GM23338 (cell line): Measurements from ENCODE around the gene SFXN5. TPM values are rescaled to one million over a fixed set of nuclear protein-coding genes. Genes with fewer than 3 reads are reported as not detected.

ENCODE experiments used
- ATAC-seq: fragments of 200-7000 bp; cut with Tn5 transposase; 3 replicates; pipeline ENCODE4 v1.9.1; 2020
- DNase-seq: peaks from one replicate; pipeline ENCODE4 v3.0.0-alpha.2; 2015; ENCODE audit warnings: low spot score
- H2AFZ ChIP-seq: fragments of 200-600 bp; sonication (generic); 2 replicates; pipeline ENCODE4 v1.8.0; 2016; ENCODE audit warnings: antibody characterized with exemption, mild to moderate bottlenecking, moderate library complexity
- H3F3A ChIP-seq: fragments of 200-600 bp; sonication (generic); replicated peaks from 2 replicates; pipeline ENCODE4 v1.8.0; 2017; ENCODE audit warnings: antibody characterized with exemption, mixed run types, low read depth
- H3K27ac ChIP-seq: fragments of 200-600 bp; sonication (generic); 2 replicates; pipeline ENCODE4 v1.6.1; 2016; ENCODE audit warnings: low read depth
- H3K27me3 ChIP-seq: fragments of 200-600 bp; sonication (generic); 2 replicates; pipeline ENCODE4 v1.8.0; 2016; ENCODE audit warnings: mild to moderate bottlenecking, mixed run types, moderate library complexity; ENCODE audit not compliant: insufficient read depth
- H3K36me3 ChIP-seq: fragments of 200-600 bp; sonication (generic); 2 replicates; pipeline ENCODE4 v1.8.0; 2016; ENCODE audit warnings: mild to moderate bottlenecking; ENCODE audit not compliant: insufficient read depth
- H3K4me1 ChIP-seq: fragments of 200-600 bp; sonication (generic); 2 replicates; pipeline ENCODE4 v1.8.0; 2016; ENCODE audit warnings: mild to moderate bottlenecking, moderate library complexity; ENCODE audit not compliant: insufficient read depth
- H3K4me2 ChIP-seq: fragments of 200-600 bp; sonication (generic); 2 replicates; pipeline ENCODE4 v1.7.1; 2017; ENCODE audit warnings: mixed run types
- H3K4me3 ChIP-seq: fragments of 200-600 bp; sonication (generic); 2 replicates; pipeline ENCODE4 v1.6.1; 2016; ENCODE audit warnings: mixed run types
- H3K79me2 ChIP-seq: fragments of 200-600 bp; sonication (generic); replicated peaks from 2 replicates; pipeline ENCODE4 v1.8.0; 2017; ENCODE audit warnings: mild to moderate bottlenecking; ENCODE audit not compliant: insufficient read depth
- H3K9me2 ChIP-seq: fragments of 200-600 bp; sonication (generic); 2 replicates; pipeline ENCODE4 v1.8.0; 2017; ENCODE audit not compliant: insufficient read depth
- H4K20me1 ChIP-seq: fragments of 200-600 bp; sonication (generic); replicated peaks from 2 replicates; pipeline ENCODE4 v1.8.0; 2017; ENCODE audit warnings: mild to moderate bottlenecking; ENCODE audit not compliant: insufficient read depth
- H3K27ac Mint-ChIP-seq: 2 replicates; pipeline ENCODE4 v1.8.0; 2020; ENCODE audit warnings: inconsistent platforms, mild to moderate bottlenecking, moderate library complexity, mixed read lengths
- H3K27me3 Mint-ChIP-seq: 3 replicates; pipeline ENCODE4 v1.8.0; 2022; ENCODE audit warnings: low read depth, mild to moderate bottlenecking, moderate library complexity, mixed read lengths, inconsistent platforms; ENCODE audit not compliant: insufficient read depth, poor library complexity
- H3K36me3 Mint-ChIP-seq: 3 replicates; pipeline ENCODE4 v1.8.0; 2021; ENCODE audit warnings: low read depth, mild to moderate bottlenecking, inconsistent platforms, moderate library complexity, mixed read lengths
- H3K4me1 Mint-ChIP-seq: 3 replicates; pipeline ENCODE4 v1.8.0; 2020; ENCODE audit warnings: mild to moderate bottlenecking, inconsistent platforms, mixed read lengths
- H3K4me3 Mint-ChIP-seq: 3 replicates; pipeline ENCODE4 v1.8.0; 2021; ENCODE audit warnings: moderate library complexity, mild to moderate bottlenecking, inconsistent platforms, mixed read lengths
- H3K9me3 Mint-ChIP-seq: 3 replicates; pipeline ENCODE4 v1.8.0; 2020; ENCODE audit warnings: moderate library complexity, mild to moderate bottlenecking, inconsistent platforms, mixed read lengths
- EZH2 ChIP-seq: fragments of 200-600 bp; sonication (generic); IDR thresholded peaks from one replicate; pipeline ENCODE4 v1.8.0; 2017; ENCODE audit warnings: antibody characterized with exemption, mild to moderate bottlenecking, low read depth; ENCODE audit not compliant: unreplicated experiment
- EZH2phosphoT487 ChIP-seq: fragments of 200-600 bp; sonication (generic); IDR thresholded peaks from one replicate; pipeline ENCODE4 v1.8.1; 2018; ENCODE audit warnings: antibody characterized with exemption; ENCODE audit not compliant: unreplicated experiment
- JUNB ChIP-seq: IDR thresholded peaks from one replicate; pipeline ENCODE4 v1.6.1; 2016; ENCODE audit warnings: antibody characterized with exemption; ENCODE audit not compliant: unreplicated experiment
- NANOG ChIP-seq: IDR thresholded peaks from 2 replicates; pipeline ENCODE4 v1.6.1; 2016; ENCODE audit warnings: antibody characterized with exemption, borderline replicate concordance
- POLR2AphosphoS5 ChIP-seq: IDR thresholded peaks from 2 replicates; pipeline ENCODE4 v1.6.1; 2016; ENCODE audit warnings: antibody characterized with exemption, low read depth
- STAT1 ChIP-seq: IDR thresholded peaks from one replicate; pipeline ENCODE4 v1.6.1; 2016; ENCODE audit warnings: antibody characterized with exemption; ENCODE audit not compliant: unreplicated experiment
- ZNF114 ChIP-seq: fragments of 250-450 bp; sonication (Bioruptor Pico); IDR thresholded peaks from 2 replicates; pipeline ENCODE4 v1.5.0; 2020; ENCODE audit warnings: mild to moderate bottlenecking, moderate library complexity
- ZNF331 ChIP-seq: fragments of 250-450 bp; sonication (Bioruptor Pico); IDR thresholded peaks from 2 replicates; pipeline ENCODE4 v1.5.0; 2020; ENCODE audit warnings: low read depth, mild to moderate bottlenecking, moderate library complexity
- polyA plus RNA-seq: library from polyadenylated mRNA; unstranded; fragments of >200 nt; fragmentation: Nextera tagmentation; extraction: Ambion mirVana; gene quantifications from 2 replicates; pipeline ENCODE4 v1.2.1, GENCODE V29; 2016
- total RNA-seq: library from RNA; depleted of rRNA; stranded (reverse); fragments of >200 nt; shearing (Covaris generic); gene quantifications from 2 replicates; pipeline ENCODE4 v1.2.3, GENCODE V29; 2014
- TF ChIP-seq, protein P1 (sequence below): fragments of 250-450 bp; sonication (Bioruptor Pico); IDR thresholded peaks from 2 replicates; pipeline ENCODE4 v1.5.0; 2020; ENCODE audit warnings: mild to moderate bottlenecking, moderate library complexity
- TF ChIP-seq, protein P2 (sequence below): IDR thresholded peaks from one replicate; pipeline ENCODE4 v1.6.1; 2018; ENCODE audit warnings: antibody characterized with exemption; ENCODE audit not compliant: unreplicated experiment
- TF ChIP-seq, protein P3 (sequence below): IDR thresholded peaks from 2 replicates; pipeline ENCODE4 v1.6.1; 2016; ENCODE audit warnings: antibody characterized with exemption

The SFXN5 gene
- total and polyA plus RNA-seq, 2 experiments from 2014 or later, result 23.6 to 25.8 TPM

DNA sequence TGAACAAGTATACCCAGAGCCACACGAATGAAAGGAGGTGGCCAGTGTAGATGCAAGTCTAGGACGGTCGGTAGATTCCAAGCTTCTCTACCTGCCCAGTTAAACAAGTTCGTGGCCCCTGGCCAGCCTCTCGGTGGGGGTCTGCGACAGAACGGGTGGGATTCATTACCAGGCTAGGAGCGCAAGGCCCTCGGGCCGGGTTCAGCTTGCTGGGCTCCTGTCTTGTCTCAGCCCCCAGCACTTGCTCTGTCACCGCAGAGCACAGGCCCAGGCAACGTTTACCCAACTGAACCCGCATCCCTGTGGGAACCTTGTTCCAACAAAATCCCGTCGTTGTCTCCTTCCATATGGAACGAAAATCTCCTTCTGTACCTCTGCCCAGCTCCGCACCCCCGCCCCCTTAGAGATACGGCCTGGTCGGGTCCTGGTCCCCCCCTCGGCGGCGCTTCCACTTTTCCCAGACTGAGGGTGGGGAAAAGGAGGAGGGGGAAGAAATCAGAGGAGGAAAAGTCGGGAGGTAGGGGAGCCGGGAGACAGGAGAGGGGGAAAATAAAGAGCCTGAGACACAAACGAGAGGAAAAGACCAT, 156.1 kb downstream of the SFXN5 start:
- Histone ChIP-seq H3K4me3 (peak overlapping the region; percentile 56), H3K27me3 (peaks cover 99% of the 10 kb centered on the region), H3K4me2 (peak overlapping the region; percentile 96), H3K79me2 (no peaks in the 10 kb centered on the region), H2AFZ (peak overlapping the region; percentile 67), H3F3A (peaks cover 28% of the 10 kb centered on the region), H3K27ac (no peak overlapping the region), H4K20me1 (peaks cover 7% of the 10 kb centered on the region), H3K36me3 (no peaks in the 10 kb centered on the region), H3K4me1 (peaks cover 37% of the 10 kb centered on the region), H3K9me2 (no peaks in the 10 kb centered on the region)
- H3K36me3 Mint-ChIP-seq, result no peaks in the 10 kb centered on the region; the same call in 2 of the 3 replicates
- peak overlapping the region; percentile 62 for H3K4me3 Mint-ChIP-seq
- H3K27me3 Mint-ChIP-seq, result peaks cover 62% of the 10 kb centered on the region
- DNase-seq (peak; percentile 47), ATAC-seq (no peak; the same call in 2 of the 3 replicates)
- no peak overlapping the region for H3K27ac Mint-ChIP-seq
- peaks cover 3% of the 10 kb centered on the region; the same call in 2 of the 3 replicates for H3K9me3 Mint-ChIP-seq
- TF ChIP-seq NANOG (no peak), POLR2AphosphoS5 (no peak), STAT1 (no peak), ZNF114 (CRISPR knock-in tag) (no peak), JUNB (no peak), EZH2phosphoT487 (peak; percentile 55), EZH2 (peak; percentile 92), ZNF331 (CRISPR knock-in tag) (no peak)
- TF ChIP-seq, protein P1, sequence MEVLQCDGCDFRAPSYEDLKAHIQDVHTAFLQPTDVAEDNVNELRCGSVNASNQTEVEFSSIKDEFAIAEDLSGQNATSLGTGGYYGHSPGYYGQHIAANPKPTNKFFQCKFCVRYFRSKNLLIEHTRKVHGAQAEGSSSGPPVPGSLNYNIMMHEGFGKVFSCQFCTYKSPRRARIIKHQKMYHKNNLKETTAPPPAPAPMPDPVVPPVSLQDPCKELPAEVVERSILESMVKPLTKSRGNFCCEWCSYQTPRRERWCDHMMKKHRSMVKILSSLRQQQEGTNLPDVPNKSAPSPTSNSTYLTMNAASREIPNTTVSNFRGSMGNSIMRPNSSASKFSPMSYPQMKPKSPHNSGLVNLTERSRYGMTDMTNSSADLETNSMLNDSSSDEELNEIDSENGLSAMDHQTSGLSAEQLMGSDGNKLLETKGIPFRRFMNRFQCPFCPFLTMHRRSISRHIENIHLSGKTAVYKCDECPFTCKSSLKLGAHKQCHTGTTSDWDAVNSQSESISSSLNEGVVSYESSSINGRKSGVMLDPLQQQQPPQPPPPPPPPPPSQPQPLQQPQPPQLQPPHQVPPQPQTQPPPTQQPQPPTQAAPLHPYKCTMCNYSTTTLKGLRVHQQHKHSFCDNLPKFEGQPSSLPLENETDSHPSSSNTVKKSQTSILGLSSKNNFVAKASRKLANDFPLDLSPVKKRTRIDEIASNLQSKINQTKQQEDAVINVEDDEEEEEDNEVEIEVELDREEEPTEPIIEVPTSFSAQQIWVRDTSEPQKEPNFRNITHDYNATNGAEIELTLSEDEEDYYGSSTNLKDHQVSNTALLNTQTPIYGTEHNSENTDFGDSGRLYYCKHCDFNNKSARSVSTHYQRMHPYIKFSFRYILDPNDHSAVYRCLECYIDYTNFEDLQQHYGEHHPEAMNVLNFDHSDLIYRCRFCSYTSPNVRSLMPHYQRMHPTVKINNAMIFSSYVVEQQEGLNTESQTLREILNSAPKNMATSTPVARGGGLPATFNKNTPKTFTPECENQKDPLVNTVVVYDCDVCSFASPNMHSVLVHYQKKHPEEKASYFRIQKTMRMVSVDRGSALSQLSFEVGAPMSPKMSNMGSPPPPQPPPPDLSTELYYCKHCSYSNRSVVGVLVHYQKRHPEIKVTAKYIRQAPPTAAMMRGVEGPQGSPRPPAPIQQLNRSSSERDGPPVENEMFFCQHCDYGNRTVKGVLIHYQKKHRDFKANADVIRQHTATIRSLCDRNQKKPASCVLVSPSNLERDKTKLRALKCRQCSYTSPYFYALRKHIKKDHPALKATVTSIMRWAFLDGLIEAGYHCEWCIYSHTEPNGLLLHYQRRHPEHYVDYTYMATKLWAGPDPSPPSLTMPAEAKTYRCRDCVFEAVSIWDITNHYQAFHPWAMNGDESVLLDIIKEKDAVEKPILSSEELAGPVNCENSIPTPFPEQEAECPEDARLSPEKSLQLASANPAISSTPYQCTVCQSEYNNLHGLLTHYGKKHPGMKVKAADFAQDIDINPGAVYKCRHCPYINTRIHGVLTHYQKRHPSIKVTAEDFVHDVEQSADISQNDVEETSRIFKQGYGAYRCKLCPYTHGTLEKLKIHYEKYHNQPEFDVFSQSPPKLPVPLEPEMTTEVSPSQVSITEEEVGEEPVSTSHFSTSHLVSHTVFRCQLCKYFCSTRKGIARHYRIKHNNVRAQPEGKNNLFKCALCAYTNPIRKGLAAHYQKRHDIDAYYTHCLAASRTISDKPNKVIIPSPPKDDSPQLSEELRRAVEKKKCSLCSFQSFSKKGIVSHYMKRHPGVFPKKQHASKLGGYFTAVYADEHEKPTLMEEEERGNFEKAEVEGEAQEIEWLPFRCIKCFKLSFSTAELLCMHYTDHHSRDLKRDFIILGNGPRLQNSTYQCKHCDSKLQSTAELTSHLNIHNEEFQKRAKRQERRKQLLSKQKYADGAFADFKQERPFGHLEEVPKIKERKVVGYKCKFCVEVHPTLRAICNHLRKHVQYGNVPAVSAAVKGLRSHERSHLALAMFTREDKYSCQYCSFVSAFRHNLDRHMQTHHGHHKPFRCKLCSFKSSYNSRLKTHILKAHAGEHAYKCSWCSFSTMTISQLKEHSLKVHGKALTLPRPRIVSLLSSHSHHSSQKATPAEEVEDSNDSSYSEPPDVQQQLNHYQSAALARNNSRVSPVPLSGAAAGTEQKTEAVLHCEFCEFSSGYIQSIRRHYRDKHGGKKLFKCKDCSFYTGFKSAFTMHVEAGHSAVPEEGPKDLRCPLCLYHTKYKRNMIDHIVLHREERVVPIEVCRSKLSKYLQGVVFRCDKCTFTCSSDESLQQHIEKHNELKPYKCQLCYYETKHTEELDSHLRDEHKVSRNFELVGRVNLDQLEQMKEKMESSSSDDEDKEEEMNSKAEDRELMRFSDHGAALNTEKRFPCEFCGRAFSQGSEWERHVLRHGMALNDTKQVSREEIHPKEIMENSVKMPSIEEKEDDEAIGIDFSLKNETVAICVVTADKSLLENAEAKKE (CRISPR knock-in tag), result no peak
- TF ChIP-seq, protein P2, sequence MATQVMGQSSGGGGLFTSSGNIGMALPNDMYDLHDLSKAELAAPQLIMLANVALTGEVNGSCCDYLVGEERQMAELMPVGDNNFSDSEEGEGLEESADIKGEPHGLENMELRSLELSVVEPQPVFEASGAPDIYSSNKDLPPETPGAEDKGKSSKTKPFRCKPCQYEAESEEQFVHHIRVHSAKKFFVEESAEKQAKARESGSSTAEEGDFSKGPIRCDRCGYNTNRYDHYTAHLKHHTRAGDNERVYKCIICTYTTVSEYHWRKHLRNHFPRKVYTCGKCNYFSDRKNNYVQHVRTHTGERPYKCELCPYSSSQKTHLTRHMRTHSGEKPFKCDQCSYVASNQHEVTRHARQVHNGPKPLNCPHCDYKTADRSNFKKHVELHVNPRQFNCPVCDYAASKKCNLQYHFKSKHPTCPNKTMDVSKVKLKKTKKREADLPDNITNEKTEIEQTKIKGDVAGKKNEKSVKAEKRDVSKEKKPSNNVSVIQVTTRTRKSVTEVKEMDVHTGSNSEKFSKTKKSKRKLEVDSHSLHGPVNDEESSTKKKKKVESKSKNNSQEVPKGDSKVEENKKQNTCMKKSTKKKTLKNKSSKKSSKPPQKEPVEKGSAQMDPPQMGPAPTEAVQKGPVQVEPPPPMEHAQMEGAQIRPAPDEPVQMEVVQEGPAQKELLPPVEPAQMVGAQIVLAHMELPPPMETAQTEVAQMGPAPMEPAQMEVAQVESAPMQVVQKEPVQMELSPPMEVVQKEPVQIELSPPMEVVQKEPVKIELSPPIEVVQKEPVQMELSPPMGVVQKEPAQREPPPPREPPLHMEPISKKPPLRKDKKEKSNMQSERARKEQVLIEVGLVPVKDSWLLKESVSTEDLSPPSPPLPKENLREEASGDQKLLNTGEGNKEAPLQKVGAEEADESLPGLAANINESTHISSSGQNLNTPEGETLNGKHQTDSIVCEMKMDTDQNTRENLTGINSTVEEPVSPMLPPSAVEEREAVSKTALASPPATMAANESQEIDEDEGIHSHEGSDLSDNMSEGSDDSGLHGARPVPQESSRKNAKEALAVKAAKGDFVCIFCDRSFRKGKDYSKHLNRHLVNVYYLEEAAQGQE, result no peak
- TF ChIP-seq, protein P3, sequence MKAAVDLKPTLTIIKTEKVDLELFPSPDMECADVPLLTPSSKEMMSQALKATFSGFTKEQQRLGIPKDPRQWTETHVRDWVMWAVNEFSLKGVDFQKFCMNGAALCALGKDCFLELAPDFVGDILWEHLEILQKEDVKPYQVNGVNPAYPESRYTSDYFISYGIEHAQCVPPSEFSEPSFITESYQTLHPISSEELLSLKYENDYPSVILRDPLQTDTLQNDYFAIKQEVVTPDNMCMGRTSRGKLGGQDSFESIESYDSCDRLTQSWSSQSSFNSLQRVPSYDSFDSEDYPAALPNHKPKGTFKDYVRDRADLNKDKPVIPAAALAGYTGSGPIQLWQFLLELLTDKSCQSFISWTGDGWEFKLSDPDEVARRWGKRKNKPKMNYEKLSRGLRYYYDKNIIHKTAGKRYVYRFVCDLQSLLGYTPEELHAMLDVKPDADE, result no peak
- H3K4me1 Mint-ChIP-seq, result peaks cover 35% of the 10 kb centered on the region
